Type B pancreatic cell (in vitro differentiated cells): Measurements from ENCODE around the gene ZNF560. TPM values are rescaled to one million over a fixed set of nuclear protein-coding genes. Genes with fewer than 3 reads are reported as not detected.

Source experiments
- DNase-seq: peaks from one replicate; pipeline ENCODE4 v3.0.0; 2021; ENCODE audit warnings: mixed read lengths; ENCODE audit not compliant: unreplicated experiment; ENCODE audit errors: extremely low spot score
- H3K27ac Mint-ChIP-seq: 2 replicates; pipeline ENCODE4 v1.8.0; 2021; ENCODE audit warnings: mild to moderate bottlenecking, mixed read lengths
- H3K27me3 Mint-ChIP-seq: 2 replicates; pipeline ENCODE4 v1.8.0; 2021; ENCODE audit warnings: mixed read lengths
- H3K36me3 Mint-ChIP-seq: 2 replicates; pipeline ENCODE4 v1.8.0; 2021; ENCODE audit warnings: mixed read lengths
- H3K4me1 Mint-ChIP-seq: one replicate; pipeline ENCODE4 v1.8.0; 2021; ENCODE audit warnings: mixed read lengths; ENCODE audit not compliant: unreplicated experiment
- H3K4me3 Mint-ChIP-seq: 2 replicates; pipeline ENCODE4 v1.8.0; 2021; ENCODE audit warnings: mild to moderate bottlenecking, mixed read lengths
- H3K9me3 Mint-ChIP-seq: 2 replicates; pipeline ENCODE4 v1.8.0; 2021; ENCODE audit warnings: mixed read lengths
- total RNA-seq: library from RNA; stranded (reverse); gene quantifications from 2 replicates; pipeline ENCODE4 v1.2.1, GENCODE V29; 2021; ENCODE audit warnings: low replicate concordance
- TF ChIP-seq, protein P1 (sequence below): fragments of 200-600 bp; sonication (generic); conservative IDR thresholded peaks from 2 replicates; pipeline ENCODE4 v1.5.0; 2021; ENCODE audit warnings: antibody characterized with exemption, mild to moderate bottlenecking

Gene ZNF560
- total RNA-seq, 1 donor from 2014 or later: 0.10 TPM

DNA sequence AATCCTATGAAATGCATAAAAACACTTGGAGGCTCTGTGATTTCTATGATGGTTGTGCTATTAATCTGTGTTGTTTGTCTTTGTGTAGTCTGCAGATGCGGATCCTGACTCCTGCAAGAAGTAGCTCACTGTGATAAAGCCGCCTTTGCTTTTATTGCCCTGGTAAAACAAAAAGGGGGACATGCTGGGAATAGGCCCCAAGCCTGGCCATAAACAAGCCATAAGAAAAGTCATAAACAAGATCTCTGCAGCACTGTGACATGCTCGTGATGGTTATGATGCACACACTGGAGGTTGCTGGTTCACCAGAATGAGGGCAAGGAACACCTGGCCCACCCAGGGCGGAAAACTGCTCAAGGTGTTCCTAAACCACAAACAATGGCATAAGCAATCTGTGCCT, 36.5 kb downstream of the ZNF560 start:
- H3K4me3 Mint-ChIP-seq: no peak overlapping the region
- no peaks in the 10 kb centered on the region for H3K27me3 Mint-ChIP-seq
- TF ChIP-seq, protein P1, sequence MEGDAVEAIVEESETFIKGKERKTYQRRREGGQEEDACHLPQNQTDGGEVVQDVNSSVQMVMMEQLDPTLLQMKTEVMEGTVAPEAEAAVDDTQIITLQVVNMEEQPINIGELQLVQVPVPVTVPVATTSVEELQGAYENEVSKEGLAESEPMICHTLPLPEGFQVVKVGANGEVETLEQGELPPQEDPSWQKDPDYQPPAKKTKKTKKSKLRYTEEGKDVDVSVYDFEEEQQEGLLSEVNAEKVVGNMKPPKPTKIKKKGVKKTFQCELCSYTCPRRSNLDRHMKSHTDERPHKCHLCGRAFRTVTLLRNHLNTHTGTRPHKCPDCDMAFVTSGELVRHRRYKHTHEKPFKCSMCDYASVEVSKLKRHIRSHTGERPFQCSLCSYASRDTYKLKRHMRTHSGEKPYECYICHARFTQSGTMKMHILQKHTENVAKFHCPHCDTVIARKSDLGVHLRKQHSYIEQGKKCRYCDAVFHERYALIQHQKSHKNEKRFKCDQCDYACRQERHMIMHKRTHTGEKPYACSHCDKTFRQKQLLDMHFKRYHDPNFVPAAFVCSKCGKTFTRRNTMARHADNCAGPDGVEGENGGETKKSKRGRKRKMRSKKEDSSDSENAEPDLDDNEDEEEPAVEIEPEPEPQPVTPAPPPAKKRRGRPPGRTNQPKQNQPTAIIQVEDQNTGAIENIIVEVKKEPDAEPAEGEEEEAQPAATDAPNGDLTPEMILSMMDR: no peak
- H3K4me1 Mint-ChIP-seq: no peaks in the 10 kb centered on the region
- H3K27ac Mint-ChIP-seq: no peak overlapping the region
- peaks cover 18% of the 10 kb centered on the region for H3K36me3 Mint-ChIP-seq
- no peak for DNase-seq
- H3K9me3 Mint-ChIP-seq: peaks cover 16% of the 10 kb centered on the region

DNA sequence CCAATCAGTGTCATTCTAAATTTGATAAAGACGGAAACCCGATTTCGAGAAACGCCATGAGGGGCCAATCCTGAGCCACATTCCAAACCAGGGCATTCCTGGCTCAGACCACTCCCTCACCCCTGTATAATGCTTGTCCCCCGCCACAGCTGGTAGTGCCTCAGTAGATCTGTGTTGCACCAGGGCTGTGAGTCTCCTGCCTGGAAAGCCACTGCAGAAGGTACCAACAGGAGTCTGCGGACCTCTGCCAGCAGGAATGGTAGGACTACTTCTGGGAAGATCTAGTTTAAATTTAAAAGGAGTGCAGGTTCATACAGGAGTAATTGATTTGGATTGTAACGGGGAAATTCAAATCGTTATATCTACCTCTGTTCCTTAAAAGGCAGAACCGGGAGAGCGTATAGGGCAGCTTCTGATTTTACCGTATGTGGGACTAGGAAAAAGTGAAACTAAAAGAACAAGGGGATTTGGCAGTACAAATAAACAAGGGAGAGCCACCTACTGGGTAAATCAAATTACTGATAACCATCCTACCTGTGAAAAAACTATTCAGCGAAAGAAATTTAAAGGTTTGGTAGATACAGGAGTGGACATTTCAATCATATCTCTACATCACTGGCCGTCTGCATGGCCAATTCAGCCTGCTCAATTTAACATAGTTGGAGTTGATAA, 42.3 kb downstream of the ZNF560 start:
- Mint-ChIP-seq H3K4me3 (no peak overlapping the region), H3K27ac (no peak overlapping the region), H3K36me3 (peaks cover 20% of the 10 kb centered on the region), H3K27me3 (no peaks in the 10 kb centered on the region), H3K9me3 (peaks cover 41% of the 10 kb centered on the region), H3K4me1 (no peaks in the 10 kb centered on the region)
- TF ChIP-seq, protein P1: no peak
- DNase-seq: no peak

DNA sequence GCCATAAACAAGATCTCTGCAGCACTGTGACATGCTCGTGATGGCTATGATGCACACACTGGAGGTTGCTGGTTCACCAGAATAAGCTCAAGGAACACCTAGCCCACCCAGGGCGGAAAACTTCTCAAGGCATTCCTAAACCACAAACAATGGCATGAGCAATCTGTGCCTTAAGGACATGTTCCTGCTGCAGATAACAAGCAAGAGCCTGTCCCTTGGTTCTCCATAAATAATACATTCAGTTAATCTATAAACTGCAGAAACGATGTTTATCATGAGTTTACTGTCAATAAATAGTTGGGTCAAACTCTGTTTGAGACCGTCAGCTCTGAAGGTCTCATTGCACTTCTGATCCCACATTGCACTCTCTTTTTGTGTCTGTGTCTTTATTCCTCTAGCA, 44.5 kb downstream of the ZNF560 start:
- Mint-ChIP-seq H3K27me3 (no peaks in the 10 kb centered on the region), H3K36me3 (peaks cover 17% of the 10 kb centered on the region), H3K4me1 (no peaks in the 10 kb centered on the region), H3K27ac (no peak overlapping the region), H3K4me3 (no peak overlapping the region), H3K9me3 (peaks cover 40% of the 10 kb centered on the region)
- no peak for DNase-seq
- TF ChIP-seq, protein P1: no peak

DNA sequence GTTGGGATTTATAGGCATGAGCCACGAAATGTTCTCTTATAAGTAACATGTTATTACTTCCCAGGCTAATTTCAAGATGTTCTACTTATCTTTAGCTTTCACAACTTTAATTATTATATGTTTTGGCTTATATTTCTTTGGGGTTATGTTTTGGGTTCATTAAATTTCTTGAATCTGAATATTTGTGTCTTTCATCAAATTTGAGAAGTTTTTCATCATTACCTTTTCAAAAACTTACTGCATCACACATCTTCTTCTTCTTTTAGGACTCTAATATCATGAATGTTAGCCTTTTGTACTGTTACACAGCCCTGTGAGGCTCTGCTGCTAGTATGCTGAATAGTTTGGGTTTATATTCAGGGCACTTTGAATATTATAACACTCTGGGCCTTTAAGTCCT, 53.4 kb downstream of the ZNF560 start:
- TF ChIP-seq, protein P1: no peak
- no peaks in the 10 kb centered on the region for H3K4me1 Mint-ChIP-seq
- H3K27ac Mint-ChIP-seq: no peak overlapping the region
- no peak overlapping the region for H3K4me3 Mint-ChIP-seq
- peaks cover 42% of the 10 kb centered on the region for H3K36me3 Mint-ChIP-seq
- H3K27me3 Mint-ChIP-seq: no peaks in the 10 kb centered on the region
- no peak for DNase-seq
- H3K9me3 Mint-ChIP-seq: peaks cover 19% of the 10 kb centered on the region

DNA sequence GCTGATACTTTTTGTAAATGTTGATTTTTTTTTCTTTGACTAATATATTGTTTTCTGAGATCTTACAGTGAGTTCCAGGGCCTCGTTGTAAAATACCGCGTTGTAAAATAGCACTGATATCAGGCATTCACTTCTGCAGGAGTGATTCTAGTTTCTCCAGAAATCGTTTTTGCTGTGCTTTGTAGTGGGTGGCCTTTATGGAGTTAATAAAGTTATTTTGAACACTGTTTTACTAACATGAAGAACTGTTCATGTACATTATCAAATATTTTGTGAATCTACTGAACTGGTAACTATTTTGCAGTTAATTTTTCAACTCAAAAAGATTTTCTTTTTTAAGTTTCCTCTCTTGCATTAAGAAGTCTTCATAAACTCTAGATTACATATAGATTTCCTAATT, 62.1 kb downstream of the ZNF560 start:
- peak overlapping the region; percentile 96 for H3K27ac Mint-ChIP-seq
- peaks cover 20% of the 10 kb centered on the region for H3K4me1 Mint-ChIP-seq
- H3K9me3 Mint-ChIP-seq: peaks cover 6% of the 10 kb centered on the region
- H3K27me3 Mint-ChIP-seq: no peaks in the 10 kb centered on the region
- peak overlapping the region; percentile 95 for H3K4me3 Mint-ChIP-seq
- TF ChIP-seq, protein P1: no peak
- no peak for DNase-seq
- H3K36me3 Mint-ChIP-seq: peaks cover 30% of the 10 kb centered on the region
